WTC11 (cell line): ENCODE data around the gene KIAA1328. TPM values are rescaled to one million over a fixed set of nuclear protein-coding genes. Genes with fewer than 3 reads are reported as not detected.
A peak's percentile ranks its signal among the peaks of the same experiment; 100 is the strongest.

Source experiments
- ATAC-seq: fragments of 200-7000 bp; cut with Tn5 transposase; 2 replicates; pipeline ENCODE4 v1.10.0; 2021; ENCODE audit warnings: mild to moderate bottlenecking, moderate library complexity
- CTCF ChIA-PET: fragments of 300-600 bp; sonication (Branson Sonifier 250); formaldehyde crosslinking; loops from one replicate; lab custom pipeline; 2021; ENCODE audit warnings: antibody characterized with exemption; lab: Charles Lee
- POLR2A ChIA-PET: fragments of 350-600 bp; sonication (Branson Sonifier 250); formaldehyde crosslinking; loops from one replicate; lab custom pipeline; 2021; ENCODE audit warnings: antibody characterized with exemption; lab: Charles Lee
- DNase-seq: peaks from one replicate; pipeline ENCODE4 v3.0.0; 2021; ENCODE audit warnings: low spot score
- H3K27ac Mint-ChIP-seq: 2 replicates; pipeline ENCODE4 v1.8.0; 2021; ENCODE audit warnings: mixed read lengths
- H3K27me3 Mint-ChIP-seq: 2 replicates; pipeline ENCODE4 v1.8.0; 2021; ENCODE audit warnings: low read depth, mild to moderate bottlenecking, moderate library complexity, mixed read lengths
- H3K36me3 Mint-ChIP-seq: 2 replicates; pipeline ENCODE4 v1.8.0; 2021; ENCODE audit warnings: mixed read lengths
- H3K4me1 Mint-ChIP-seq: 2 replicates; pipeline ENCODE4 v1.8.0; 2022; ENCODE audit warnings: mixed read lengths
- H3K4me3 Mint-ChIP-seq: 2 replicates; pipeline ENCODE4 v1.8.0; 2021; ENCODE audit warnings: mild to moderate bottlenecking, moderate library complexity, mixed read lengths
- H3K9me3 Mint-ChIP-seq: 2 replicates; pipeline ENCODE4 v1.8.0; 2021; ENCODE audit warnings: mixed read lengths
- AFF4 ChIP-seq: sonication (generic); formaldehyde crosslinking; IDR thresholded peaks from 2 replicates; pipeline ENCODE4 v1.8.1; 2023; ENCODE audit warnings: mild to moderate bottlenecking, missing genetic modification reagents, borderline replicate concordance
- ATF1 ChIP-seq: sonication (generic); formaldehyde crosslinking; IDR thresholded peaks from 2 replicates; pipeline ENCODE4 v1.8.1; 2023; ENCODE audit warnings: mild to moderate bottlenecking, moderate library complexity, missing genetic modification reagents
- CREM ChIP-seq: sonication (generic); formaldehyde crosslinking; IDR thresholded peaks from 2 replicates; pipeline ENCODE4 v1.8.1; 2022; ENCODE audit warnings: mild to moderate bottlenecking, missing genetic modification reagents, moderate library complexity
- CTCF ChIP-seq: fragments of 200-600 bp; IDR thresholded peaks from 2 replicates; pipeline ENCODE4 v1.8.0; 2022; ENCODE audit warnings: antibody characterized with exemption
- ELF4 ChIP-seq: sonication (generic); formaldehyde crosslinking; IDR thresholded peaks from 2 replicates; pipeline ENCODE4 v1.8.1; 2022; ENCODE audit warnings: low read depth, mild to moderate bottlenecking, moderate library complexity, missing genetic modification reagents
- ETV6 ChIP-seq: sonication (generic); formaldehyde crosslinking; IDR thresholded peaks from 2 replicates; pipeline ENCODE4 v1.8.1; 2022; ENCODE audit warnings: mild to moderate bottlenecking, missing genetic modification reagents
- FOXP1 ChIP-seq: sonication (generic); formaldehyde crosslinking; IDR thresholded peaks from 2 replicates; pipeline ENCODE4 v1.8.0; 2022; ENCODE audit warnings: missing genetic modification reagents, mild to moderate bottlenecking, moderate library complexity, borderline replicate concordance
- GABPB1 ChIP-seq: sonication (generic); formaldehyde crosslinking; IDR thresholded peaks from 2 replicates; pipeline ENCODE4 v1.8.1; 2023; ENCODE audit warnings: mild to moderate bottlenecking, missing genetic modification reagents
- IRF2 ChIP-seq: sonication (generic); formaldehyde crosslinking; IDR thresholded peaks from 2 replicates; pipeline ENCODE4 v1.8.0; 2022; ENCODE audit warnings: low read depth, missing genetic modification reagents, borderline replicate concordance
- KAT7 ChIP-seq: sonication (generic); formaldehyde crosslinking; IDR thresholded peaks from 2 replicates; pipeline ENCODE4 v1.8.1; 2023; ENCODE audit warnings: missing genetic modification reagents, mild to moderate bottlenecking, borderline replicate concordance
- MAX ChIP-seq: sonication (generic); formaldehyde crosslinking; IDR thresholded peaks from 2 replicates; pipeline ENCODE4 v1.8.0; 2022; ENCODE audit warnings: mild to moderate bottlenecking, missing genetic modification reagents
- NR2C2 ChIP-seq: sonication (generic); formaldehyde crosslinking; IDR thresholded peaks from 2 replicates; pipeline ENCODE4 v1.8.0; 2022; ENCODE audit warnings: mild to moderate bottlenecking, missing genetic modification reagents
- PRRX2 ChIP-seq: fragments of 250-450 bp; sonication (Bioruptor Pico); IDR thresholded peaks from 2 replicates; pipeline ENCODE4 v1.8.0; 2021; ENCODE audit warnings: mild to moderate bottlenecking
- TCF7 ChIP-seq: sonication (generic); formaldehyde crosslinking; IDR thresholded peaks from 2 replicates; pipeline ENCODE4 v1.8.0; 2022; ENCODE audit warnings: mild to moderate bottlenecking, low read depth, missing genetic modification reagents, moderate library complexity
- USF2 ChIP-seq: sonication (generic); formaldehyde crosslinking; IDR thresholded peaks from 2 replicates; pipeline ENCODE4 v1.8.1; 2023; ENCODE audit warnings: mild to moderate bottlenecking, missing genetic modification reagents, moderate library complexity
- ZMAT4 ChIP-seq: fragments of 250-450 bp; sonication (Bioruptor Pico); IDR thresholded peaks from 2 replicates; pipeline ENCODE4 v1.9.0; 2021; ENCODE audit warnings: mild to moderate bottlenecking
- ZNF138 ChIP-seq: sonication (generic); formaldehyde crosslinking; conservative IDR thresholded peaks from 2 replicates; pipeline ENCODE4 v1.8.1; 2022; ENCODE audit warnings: mild to moderate bottlenecking, moderate library complexity, missing genetic modification reagents
- ZNF219 ChIP-seq: sonication (generic); formaldehyde crosslinking; IDR thresholded peaks from 2 replicates; pipeline ENCODE4 v1.8.0; 2023; ENCODE audit warnings: missing genetic modification reagents, mild to moderate bottlenecking, borderline replicate concordance
- total RNA-seq: library from RNA; stranded (reverse); gene quantifications from 3 replicates; pipeline ENCODE4 v1.2.3, GENCODE V29; 2021

KIAA1328 gene
- total RNA-seq, 1 experiment from 2014 or later: 4.8 TPM

GRCh38 chr18:36825526-36825925, 3.4 kb upstream of the KIAA1328 start:
- Mint-ChIP-seq H3K36me3 (peaks cover 24% of the 10 kb centered on the region), H3K27ac (no peak overlapping the region), H3K4me3 (no peak overlapping the region), H3K4me1 (peaks cover 19% of the 10 kb centered on the region), H3K27me3 (no peaks in the 10 kb centered on the region; the same call in 1 of the 2 replicates), H3K9me3 (no peaks in the 10 kb centered on the region)
- CTCF ChIA-PET: no interaction called here
- ATAC-seq: no peak
- no peak for DNase-seq
- POLR2A ChIA-PET: no interaction called here
- TF ChIP-seq ZNF219 (no peak), FOXP1 (CRISPR knock-in tag) (no peak), PRRX2 (no peak), IRF2 (CRISPR knock-in tag) (no peak), ZNF138 (CRISPR knock-in tag) (no peak), NR2C2 (CRISPR knock-in tag) (no peak), ETV6 (CRISPR knock-in tag) (no peak), TCF7 (CRISPR knock-in tag) (no peak), USF2 (CRISPR knock-in tag) (no peak), ELF4 (CRISPR knock-in tag) (no peak), ZMAT4 (no peak)

GRCh38 chr18:36826556-36826955, 2.4 kb upstream of the KIAA1328 start:
- Mint-ChIP-seq H3K4me1 (peaks cover 19% of the 10 kb centered on the region), H3K36me3 (peaks cover 23% of the 10 kb centered on the region), H3K9me3 (no peaks in the 10 kb centered on the region), H3K27ac (no peak overlapping the region), H3K4me3 (no peak overlapping the region), H3K27me3 (no peaks in the 10 kb centered on the region; the same call in 1 of the 2 replicates)
- TF ChIP-seq CREM (no peak), CTCF (no peak)
- DNase-seq (no peak), ATAC-seq (no peak)
- POLR2A ChIA-PET: no interaction called here
- CTCF ChIA-PET: no interaction called here

- DNase-seq (peak; percentile 38), ATAC-seq (peak; percentile 49)
- 0 out of 2 replicates have a peak, but pooled peaks have one; percentile 9 for TF ChIP-seq ATF1
- 0 out of 2 replicates have a peak, but pooled peaks have one; percentile 4 for TF ChIP-seq GABPB1 (CRISPR knock-in tag)
- no peak; the same call in 1 of the 2 replicates for TF ChIP-seq AFF4 (CRISPR knock-in tag)
- TF ChIP-seq KAT7 (CRISPR knock-in tag): no peak
- peak; percentile 11; the same call in 1 of the 2 replicates for TF ChIP-seq MAX (CRISPR knock-in tag)
- ChIA-PET POLR2A (no interaction called here), CTCF (interaction anchor here (1.2 to 2.2 kb wide), 2 partner anchors 18 to 70 kb away, joined by 7 to 20 read pairs; no protein-coding TSS in a partner anchor)
- Mint-ChIP-seq H3K9me3 (no peaks in the 10 kb centered on the region), H3K4me3 (peak overlapping the region; percentile 79), H3K27ac (peak overlapping the region; percentile 92), H3K36me3 (peaks cover 17% of the 10 kb centered on the region), H3K27me3 (no peaks in the 10 kb centered on the region; the same call in 1 of the 2 replicates), H3K4me1 (peaks cover 19% of the 10 kb centered on the region)
These were observed 734 bp upstream of the KIAA1328 start for GRCh38 chr18:36828157-36828629.
